GM12892 (cell line): ENCODE data around the gene COMP.

Experiments
- POLR2A ChIP-seq: IDR thresholded peaks from 2 replicates; pipeline ENCODE4 v1.6.1; 2011; ENCODE audit warnings: low read depth, low read length, control low read depth
- POLR2AphosphoS5 ChIP-seq: IDR thresholded peaks from 2 replicates; pipeline ENCODE4 v1.6.1; 2011; ENCODE audit warnings: low read depth, low read length, control low read depth
- TAF1 ChIP-seq: IDR thresholded peaks from 2 replicates; pipeline ENCODE4 v1.6.1; 2011; ENCODE audit warnings: low read depth, mild to moderate bottlenecking, control low read depth, low read length, borderline replicate concordance

GRCh38 chr19:18775586-18776287 is 15.4 kb downstream of the COMP start:
- TF ChIP-seq POLR2AphosphoS5 (no peak), TAF1 (no peak), POLR2A (no peak)
